Heart left ventricle (tissue), 16 donors: ENCODE measurements around the gene ELMO3. TPM values are rescaled to one million over a fixed set of nuclear protein-coding genes. Genes with fewer than 3 reads are reported as not detected.

Experiments used
- ATAC-seq, 4 donors: fragments of 200-7000 bp; cut with Tn5 transposase; one replicate each; pipeline ENCODE4 v1.9.1; 2020 to 2022; ENCODE audit warnings: moderate library complexity in 4 of 4, mild to moderate bottlenecking in 3 of 4, moderate number of reproducible peaks in 1 of 4
- DNase-seq, 5 donors: peaks; one replicate each; pipeline ENCODE4 v3.0.0-alpha.2; 2020
- H3K27ac ChIP-seq, 12 donors: fragments of 200-600 bp; sonication (generic) in 4 of 12; one replicate each; pipeline versions ENCODE4 v1.5.0 to v1.8.0; 2016 to 2022; ENCODE audit warnings: mild to moderate bottlenecking in 2 of 12
- H3K27me3 ChIP-seq, 9 donors: fragments of 200-600 bp; sonication (generic) in 2 of 9; one replicate each; pipeline versions ENCODE4 v1.5.1 to v1.8.0; 2016 to 2022; ENCODE audit warnings: mild to moderate bottlenecking in 3 of 9
- H3K36me3 ChIP-seq, 9 donors: fragments of 200-600 bp; sonication (generic) in 2 of 9; one replicate each; pipeline versions ENCODE4 v1.5.0 to v1.8.0; 2018 to 2022; ENCODE audit warnings: mild to moderate bottlenecking in 2 of 9
- H3K4me1 ChIP-seq, 12 donors: fragments of 200-600 bp; sonication (generic) in 4 of 12; one replicate each; pipeline versions ENCODE4 v1.5.0 to v1.8.0; 2016 to 2022; ENCODE audit warnings: mild to moderate bottlenecking in 3 of 12
- H3K4me3 ChIP-seq, 12 donors: fragments of 200-600 bp; sonication (generic) in 4 of 12; one replicate each; pipeline versions ENCODE4 v1.5.0 to v1.8.0; 2017 to 2022; ENCODE audit warnings: mild to moderate bottlenecking in 9 of 12, moderate library complexity in 4 of 12
- H3K9me3 ChIP-seq, 12 donors: fragments of 200-600 bp; sonication (generic) in 4 of 12; one replicate each; pipeline versions ENCODE4 v1.5.0 to v1.8.0; 2016 to 2022; ENCODE audit warnings: mild to moderate bottlenecking in 1 of 12
- POLR2A ChIP-seq, 2 donors: fragments of 450-650 bp; IDR thresholded peaks; one replicate each; pipeline ENCODE4 v1.6.1; 2017; ENCODE audit warnings: antibody characterized with exemption in 2 of 2, mild to moderate bottlenecking in 2 of 2, moderate library complexity in 2 of 2
- WGBS, 4 donors: extraction: QIAGEN DNeasy Blood & Tissue Kit in 2 of 4; methylation state at CpG; one replicate each; pipeline versions ENCODE4 v1.1.5 to v1.1.7; 2013 to 2018; 5-methylcytosine and 5-hydroxymethylcytosine counted together
- intact Hi-C, 10 donors: fragments of 100-400 bp; cut with DNase I; formaldehyde crosslinking; loops; one replicate each; pipeline versions ENCODE4 v1.11.1 to v1.14.2; 2022
- polyA plus RNA-seq, 2 donors: library from polyadenylated mRNA; stranded (reverse); fragments of 200-250 nt; gene quantifications; one replicate each; pipeline ENCODE4 v1.2.3, GENCODE V29; 2013
- total RNA-seq, 9 donors: library from RNA; depleted of rRNA in 2 of 9; stranded (reverse); fragments of >200 nt in 2 of 9; fragmentation: NEBNext Ultra II Directional in 3 of 9; extraction: Animal tissue kit (Norgen Biotek cat#: 25700) in 3 of 9; gene quantifications; one replicate each; pipeline versions ENCODE4 v1.1.0 to v1.2.4, GENCODE V29; 2016 to 2023
- TF ChIP-seq, protein P1 (sequence below), 12 donors: fragments of 200-600 bp; sonication (generic) in 4 of 12; IDR thresholded peaks; one replicate each; pipeline versions ENCODE4 v1.5.0 to v1.8.0; 2018 to 2022; ENCODE audit warnings: antibody characterized with exemption in 12 of 12, mild to moderate bottlenecking in 5 of 12
- donor health status: ischemic (EF 13 %, LVEDD 7.1; RV severe dilation, severe dysfunction).
- donor health status: healthy with polysubstance abuse.
- donor health status: DM: no; HTN: yes; CAD: no.
- donor health status: DM: no; HTN: no; CAD: no.
- donor health status: ischemic (EF 25% LVEDD 6.9; RV normal size, moderate dysfunction).
- donor health status: ischemic (EF 25% LVEDD 5.7; RV mildly dilated, moderate dysfunction).
- donor health status: healthy.
- donor health status: DM: yes; HTN: yes; CAD: no.
- donor health status: ischemic (EF 35%, LVEDD 5.7; RV mildly dilated, moderate dysfunction).
- donor health status: nonischemic (EF 11% LVEDD 7.7; RV severe dilation, severe dysfunction).
- donor health status: DM: yes; HTN: yes; CAD: no.
- donor health status: PGD.
- donor health status: ischemic (EF 29% LVEDD 5.4; RV normal size, mild dysfunction).
- donor health status: nonischemic (EF 23%, LVEDD 6.1; RV moderate dilation, normal function).

ELMO3 gene
- total and polyA plus RNA-seq, 11 donors = 0.32 to 1.8 (median 0.68) TPM

DNA sequence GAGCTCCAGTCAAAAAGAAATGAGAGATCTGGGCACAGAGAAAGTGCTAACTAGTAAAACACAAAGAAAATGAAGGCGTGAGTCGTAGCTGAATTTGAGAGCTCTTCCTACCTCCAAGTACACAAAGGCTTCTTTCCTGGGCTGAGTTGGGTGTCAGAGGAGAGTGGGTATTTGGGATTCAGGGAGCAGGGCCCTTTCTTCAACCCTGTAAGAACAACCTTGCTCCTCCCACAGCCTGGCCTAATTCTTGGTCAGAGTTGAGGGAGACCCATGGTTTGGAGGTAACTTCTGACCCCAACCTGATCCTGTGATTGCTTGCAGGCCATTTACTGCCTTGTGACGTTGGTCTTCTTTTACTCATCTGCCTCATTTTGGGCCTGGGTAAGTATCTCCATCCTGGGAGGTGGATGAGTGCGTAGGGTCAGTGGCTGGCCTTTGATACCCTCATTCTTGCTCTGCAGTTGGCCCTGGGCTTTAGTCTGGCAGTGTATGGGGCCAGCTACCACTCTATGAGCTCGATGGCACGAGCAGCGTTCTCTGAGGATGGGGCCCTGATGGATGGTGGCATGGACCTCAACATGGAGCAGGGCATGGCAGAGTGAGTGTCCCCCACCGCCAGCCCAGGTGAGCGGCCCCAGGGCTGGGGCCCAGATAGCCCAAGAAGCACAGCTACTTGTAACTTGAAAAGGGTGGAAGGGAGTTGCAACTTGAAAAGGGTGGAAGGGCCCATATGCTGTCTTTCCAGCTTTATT, 29.3 kb downstream of the ELMO3 start:
- no peaks in the 10 kb centered on the region for H3K9me3 ChIP-seq
- H3K4me1 ChIP-seq = peaks cover 2 to 32% (median 17%) of the 10 kb centered on the region in 12 donors
- peaks cover 0 to 55% (median 51%) of the 10 kb centered on the region in 9 donors for H3K36me3 ChIP-seq
- no peaks in the 10 kb centered on the region for H3K27me3 ChIP-seq
- TF ChIP-seq, protein P1, sequence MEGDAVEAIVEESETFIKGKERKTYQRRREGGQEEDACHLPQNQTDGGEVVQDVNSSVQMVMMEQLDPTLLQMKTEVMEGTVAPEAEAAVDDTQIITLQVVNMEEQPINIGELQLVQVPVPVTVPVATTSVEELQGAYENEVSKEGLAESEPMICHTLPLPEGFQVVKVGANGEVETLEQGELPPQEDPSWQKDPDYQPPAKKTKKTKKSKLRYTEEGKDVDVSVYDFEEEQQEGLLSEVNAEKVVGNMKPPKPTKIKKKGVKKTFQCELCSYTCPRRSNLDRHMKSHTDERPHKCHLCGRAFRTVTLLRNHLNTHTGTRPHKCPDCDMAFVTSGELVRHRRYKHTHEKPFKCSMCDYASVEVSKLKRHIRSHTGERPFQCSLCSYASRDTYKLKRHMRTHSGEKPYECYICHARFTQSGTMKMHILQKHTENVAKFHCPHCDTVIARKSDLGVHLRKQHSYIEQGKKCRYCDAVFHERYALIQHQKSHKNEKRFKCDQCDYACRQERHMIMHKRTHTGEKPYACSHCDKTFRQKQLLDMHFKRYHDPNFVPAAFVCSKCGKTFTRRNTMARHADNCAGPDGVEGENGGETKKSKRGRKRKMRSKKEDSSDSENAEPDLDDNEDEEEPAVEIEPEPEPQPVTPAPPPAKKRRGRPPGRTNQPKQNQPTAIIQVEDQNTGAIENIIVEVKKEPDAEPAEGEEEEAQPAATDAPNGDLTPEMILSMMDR (IDR thresholded peaks at IDR 0.05) = no peak
- no peak for TF ChIP-seq POLR2A (IDR thresholded peaks at IDR 0.05)
- WGBS, 4 donors = 79 to 87% (median 86%) methylated on average over 7 to 9 of the region's 9 CpGs
- ATAC-seq (no peak), DNase-seq (peak in 3 of 5 donors; percentile 20 to 53 (median 26))
- H3K27ac ChIP-seq = no peak overlapping the region
- H3K4me3 ChIP-seq = peak overlapping the region in 9 of 12 donors; percentile 68 to 97 (median 86)
- intact Hi-C loops = loop anchor here in 4 of 10 donors (5.0 kb wide), 1 partner anchor 36 kb away; the partner anchor contains the start of genes E2F4 (in 4 of the 4) and EXOC3L1 (in 4 of the 4)

DNA sequence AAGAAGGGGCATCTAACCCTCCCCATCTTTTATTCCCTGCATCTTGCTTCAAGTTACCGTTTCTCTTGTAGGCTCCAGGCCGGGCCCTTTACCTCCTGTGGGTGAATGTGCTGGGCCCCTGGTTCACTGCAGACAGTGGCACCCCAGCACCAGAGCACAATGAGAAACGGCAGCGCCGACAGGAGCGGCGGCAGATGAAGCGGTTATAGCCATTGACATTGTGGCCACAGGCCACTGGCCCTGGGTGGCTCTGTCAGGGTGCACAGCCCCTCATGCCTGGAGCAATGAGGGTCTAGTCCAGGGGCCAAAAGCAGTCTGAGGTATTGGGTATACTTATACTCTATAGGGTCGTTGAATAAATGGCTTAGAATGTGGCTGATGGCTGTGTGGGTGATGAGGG, 30.0 kb downstream of the ELMO3 start:
- Histone ChIP-seq H3K36me3 (peaks cover 0 to 60% (median 58%) of the 10 kb centered on the region in 9 donors), H3K9me3 (no peaks in the 10 kb centered on the region), H3K4me3 (no peak overlapping the region), H3K4me1 (peaks cover 2 to 32% (median 17%) of the 10 kb centered on the region in 12 donors), H3K27me3 (no peaks in the 10 kb centered on the region), H3K27ac (no peak overlapping the region)
- 82 to 89% (median 84%) methylated on average over 4 to 9 of the region's 9 CpGs for WGBS, 4 donors
- ATAC-seq (no peak), DNase-seq (peak in 2 of 5 donors; percentile 13 to 25)
- no peak for TF ChIP-seq POLR2A (IDR thresholded peaks at IDR 0.05)
- TF ChIP-seq, protein P1 (IDR thresholded peaks at IDR 0.05) = no peak
- intact Hi-C loops = loop anchor here in 4 of 10 donors (5.0 kb wide), 1 partner anchor 37 kb away; the partner anchor contains the start of genes E2F4 (in 4 of the 4) and EXOC3L1 (in 4 of the 4)

DNA sequence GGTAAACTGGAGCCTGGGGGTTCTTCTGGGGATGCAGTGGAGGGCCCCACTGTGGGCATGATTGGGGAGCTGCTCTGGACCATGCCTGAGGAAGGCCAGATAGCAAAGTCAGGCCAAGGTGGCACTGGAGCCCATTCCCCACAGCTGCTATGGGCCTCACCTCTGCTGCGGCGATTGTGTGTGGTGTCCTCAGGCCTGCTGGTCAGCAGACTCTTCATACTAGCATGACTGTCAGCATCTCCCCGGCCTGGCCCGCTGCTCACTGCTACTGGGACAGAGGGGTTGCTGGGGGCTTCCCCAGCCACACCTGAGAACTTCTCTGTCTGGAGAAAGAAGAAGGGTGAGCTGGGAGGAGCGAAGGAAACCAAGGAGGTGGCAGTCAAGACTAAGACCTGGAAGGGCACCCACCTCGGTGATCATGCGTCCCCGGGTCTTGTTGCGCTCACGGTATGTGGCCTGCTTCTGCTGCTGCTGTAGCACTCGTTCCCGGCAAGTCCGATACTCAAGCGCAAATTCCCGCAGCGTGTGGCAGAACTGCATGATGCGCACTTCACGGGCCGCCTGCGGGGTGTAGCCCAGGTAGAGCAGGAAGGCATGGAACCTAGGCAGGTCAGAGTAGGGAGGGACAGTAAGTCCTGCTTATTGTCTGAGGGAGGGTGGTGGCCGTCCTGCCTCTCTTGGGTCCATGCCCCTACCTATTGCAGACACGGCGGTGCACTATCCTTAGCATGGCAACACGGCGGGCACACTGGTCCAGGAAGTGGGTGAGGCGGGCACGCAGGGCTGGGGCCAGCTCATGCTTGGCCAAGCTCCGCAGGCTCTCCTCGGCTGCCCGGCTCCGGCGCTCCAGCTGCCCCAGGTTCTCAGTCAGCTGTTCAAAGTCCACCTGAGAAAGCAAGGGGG, 31.2 kb downstream of the ELMO3 start:
- ATAC-seq = no peak
- WGBS, 4 donors = 90 to 94% (median 92%) methylated on average over 22 to 32 of the region's 32 CpGs
- H3K27ac ChIP-seq = no peak overlapping the region
- TF ChIP-seq, protein P1 (IDR thresholded peaks at IDR 0.05) = no peak
- no peak for TF ChIP-seq POLR2A (IDR thresholded peaks at IDR 0.05)
- H3K9me3 ChIP-seq = no peaks in the 10 kb centered on the region
- H3K27me3 ChIP-seq = no peaks in the 10 kb centered on the region
- intact Hi-C loops = loop anchor here in 5 of 10 donors (5.0 to 10.0 kb wide), 2 partner anchors 38 to 795 kb away; partner anchors contain the start of genes E2F4 (in 4 of the 5), EXOC3L1 (in 4 of the 5), DDX28 (in 1 of the 5) and DUS2 (in 1 of the 5)
- H3K36me3 ChIP-seq = peaks cover 0 to 73% (median 69%) of the 10 kb centered on the region in 9 donors
- no peak overlapping the region for H3K4me3 ChIP-seq
- H3K4me1 ChIP-seq = peaks cover 2 to 22% (median 16%) of the 10 kb centered on the region in 12 donors
- DNase-seq = peak in 3 of 5 donors; percentile 24 to 50 (median 27)
